Esophagus muscularis mucosa (tissue), 4 donors: ENCODE measurements around the gene POLR2J.

Experiments
- CTCF ChIP-seq, 3 experiments: fragments of 200-600 bp in 2 of 3; fragments of 450-650 bp in 1 of 3; sonication (generic) in 2 of 3; IDR thresholded peaks; one replicate each; pipeline ENCODE4 v1.5.1; 2017 to 2019; ENCODE audit warnings: antibody characterized with exemption in 3 of 3, mild to moderate bottlenecking in 2 of 3, moderate library complexity in 1 of 3
- EP300 ChIP-seq: sonication (generic); formaldehyde crosslinking; IDR thresholded peaks from one replicate; pipeline ENCODE4 v1.6.1; 2017; ENCODE audit warnings: antibody characterized with exemption
- POLR2A ChIP-seq: fragments of 450-650 bp; IDR thresholded peaks from one replicate; pipeline ENCODE4 v1.6.1; 2017; ENCODE audit warnings: antibody characterized with exemption, moderate library complexity, mild to moderate bottlenecking, low read depth
- POLR2AphosphoS5 ChIP-seq, 2 donors: sonication (generic); formaldehyde crosslinking; IDR thresholded peaks; one replicate each; pipeline ENCODE4 v1.6.1; 2017; ENCODE audit warnings: antibody characterized with exemption in 2 of 2

GRCh38 chr7:102469972-102470825 lies 8.5 kb downstream of the POLR2J start:
- TF ChIP-seq CTCF (IDR thresholded peaks at IDR 0.05) (no peak), POLR2AphosphoS5 (IDR thresholded peaks at IDR 0.05) (no peak), POLR2A (no peak), EP300 (no peak)
